GM21528 (cell line): Measurements from ENCODE around the gene LONRF2.

Experiments
- ATAC-seq: cut with Tn5 transposase; IDR thresholded peaks from one replicate; pipeline ENCODE4 v1.9.1; 2021; ENCODE audit warnings: mild to moderate bottlenecking, moderate library complexity; ENCODE audit not compliant: unreplicated experiment, low FRiP score

The LONRF2 gene

DNA sequence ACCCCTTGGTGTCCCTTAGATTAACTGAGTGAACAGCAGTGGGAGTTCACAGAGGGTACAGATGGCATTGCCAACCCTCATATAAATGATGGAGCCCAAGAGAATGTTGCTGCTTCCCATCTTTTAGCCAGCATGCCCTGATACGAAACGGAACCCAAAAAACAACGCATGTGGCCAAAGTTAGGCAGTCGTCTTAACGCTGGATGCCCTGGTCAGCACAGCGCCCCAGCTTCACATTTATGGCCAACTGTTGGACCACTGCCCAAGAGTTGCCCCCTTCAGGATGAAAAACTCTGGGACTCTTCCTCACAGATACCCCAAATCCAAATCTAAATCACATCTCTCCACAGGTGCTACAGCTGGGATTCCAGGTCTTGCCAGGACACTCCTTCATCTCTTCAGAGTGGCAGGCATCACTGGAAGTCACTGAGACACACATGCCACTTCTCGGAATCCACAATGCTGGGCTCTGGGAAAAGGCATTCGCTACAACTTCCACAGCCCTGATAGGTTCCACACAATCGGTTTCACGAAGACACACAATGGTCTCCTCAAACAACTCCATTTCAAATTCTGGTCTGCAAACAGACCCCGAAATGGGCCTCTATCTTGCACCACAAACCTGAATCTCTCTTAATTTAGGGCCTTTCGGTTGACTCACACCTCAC lies 44.6 kb downstream of the LONRF2 start:
- no peak for ATAC-seq

GRCh38 chr2:100276716-100277115 lies 45.6 kb downstream of the LONRF2 start:
- ATAC-seq = no peak

DNA sequence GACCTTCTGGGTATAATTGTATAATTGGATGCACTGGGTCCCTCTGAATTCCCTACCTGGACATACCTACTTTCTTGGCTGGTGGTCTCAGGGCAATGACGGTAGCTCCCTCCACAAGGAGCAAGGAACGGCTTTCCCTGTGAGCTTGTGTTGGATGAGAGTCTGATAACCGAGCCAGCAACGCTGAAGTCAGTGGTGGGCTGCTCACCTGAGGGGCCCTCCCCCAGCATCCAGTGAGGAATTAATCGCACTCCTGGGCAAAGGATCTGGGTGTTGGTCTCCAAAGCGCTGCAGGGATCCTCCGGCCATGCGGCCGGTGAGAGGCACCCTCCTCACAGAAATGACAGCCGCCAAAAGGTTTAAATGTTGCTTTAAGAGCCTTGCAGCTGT lies 47.1 kb downstream of the LONRF2 start:
- no peak for ATAC-seq

GRCh38 chr2:100274566-100275199 lies 47.6 kb downstream of the LONRF2 start:
- no peak for ATAC-seq

DNA sequence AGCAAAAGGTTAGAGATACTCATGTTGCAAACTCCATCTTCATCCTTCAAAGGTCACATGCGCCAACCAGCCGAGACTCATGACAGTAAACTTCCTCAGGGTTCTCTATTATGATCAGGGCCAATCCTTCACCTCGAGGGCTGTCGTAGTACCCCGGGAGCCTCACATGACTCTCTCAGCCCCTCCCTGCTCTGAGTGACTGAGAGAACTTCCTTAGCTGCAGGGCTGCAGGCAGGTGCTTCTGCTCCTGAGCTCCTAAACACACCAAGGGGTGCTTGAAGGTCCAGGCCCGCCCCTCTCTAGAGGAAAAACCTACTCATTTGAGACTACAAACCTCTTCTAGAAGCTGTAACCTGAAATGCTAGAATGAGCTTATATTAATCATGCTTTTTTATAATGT lies 48.2 kb downstream of the LONRF2 start:
- no peak for ATAC-seq

- ATAC-seq = no peak
These were observed 48.9 kb downstream of the LONRF2 start for GRCh38 chr2:100273387-100273786.

GRCh38 chr2:100272841-100273329 lies 49.4 kb downstream of the LONRF2 start:
- ATAC-seq = no peak

DNA sequence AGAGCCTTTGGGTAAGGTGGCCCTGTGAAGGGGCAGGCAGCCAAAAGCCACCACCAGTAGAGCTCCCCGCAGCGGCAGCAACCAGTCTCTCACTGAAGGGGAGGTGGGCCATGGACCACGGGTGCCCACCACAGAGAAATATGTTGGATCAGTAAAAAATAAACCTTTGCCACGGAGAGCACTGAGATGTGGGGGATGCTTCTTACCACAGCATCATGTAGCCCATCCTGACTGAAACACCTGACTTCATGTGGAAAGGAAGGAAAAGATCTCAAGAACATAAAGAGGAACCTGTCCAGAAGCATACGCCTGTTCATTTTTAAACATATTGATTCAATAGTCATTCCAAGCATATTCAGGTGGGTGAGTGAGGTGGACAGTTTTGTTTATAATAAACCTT lies 51.1 kb downstream of the LONRF2 start:
- no peak for ATAC-seq

DNA sequence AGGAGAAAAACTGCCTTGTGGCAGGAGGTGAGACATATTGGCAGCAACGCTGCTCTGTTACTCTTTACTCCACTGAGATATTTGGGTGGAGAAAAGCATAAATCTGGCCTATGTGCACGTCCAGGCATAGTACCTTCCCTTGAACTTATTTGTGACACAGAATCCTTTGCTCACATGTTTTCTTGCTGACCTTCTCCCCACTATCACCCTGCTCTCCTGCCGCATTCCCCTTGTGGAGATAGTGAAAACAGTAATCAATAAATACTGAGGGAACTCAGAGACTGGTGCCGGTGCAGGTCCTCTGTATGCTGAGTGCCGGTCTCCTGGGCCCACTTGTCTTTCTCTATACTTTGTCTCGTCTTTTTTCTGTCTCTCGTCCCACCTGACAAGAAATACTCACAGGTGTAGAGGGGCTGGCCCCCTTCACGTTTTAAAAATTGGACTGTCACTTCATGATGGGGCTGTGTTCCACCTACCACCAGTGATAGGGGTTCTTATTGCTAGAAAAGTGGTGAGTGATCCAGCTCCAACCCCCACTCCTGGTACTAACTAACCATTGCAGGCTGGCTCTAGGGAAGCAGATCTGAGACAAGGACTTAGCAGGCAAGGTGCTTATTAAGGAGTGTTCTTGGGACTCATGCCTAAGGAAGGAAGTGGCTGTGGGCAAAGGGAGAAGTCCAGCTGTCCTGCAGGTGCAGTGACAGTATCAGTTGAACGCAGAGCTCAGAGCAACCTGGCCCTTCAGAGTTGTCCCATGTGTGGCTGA lies 51.7 kb downstream of the LONRF2 start:
- ATAC-seq = no peak

- no peak for ATAC-seq
These were observed 52.4 kb downstream of the LONRF2 start for GRCh38 chr2:100269889-100270288.

- ATAC-seq = no peak
These were observed 53.3 kb downstream of the LONRF2 start for GRCh38 chr2:100268986-100269385.

DNA sequence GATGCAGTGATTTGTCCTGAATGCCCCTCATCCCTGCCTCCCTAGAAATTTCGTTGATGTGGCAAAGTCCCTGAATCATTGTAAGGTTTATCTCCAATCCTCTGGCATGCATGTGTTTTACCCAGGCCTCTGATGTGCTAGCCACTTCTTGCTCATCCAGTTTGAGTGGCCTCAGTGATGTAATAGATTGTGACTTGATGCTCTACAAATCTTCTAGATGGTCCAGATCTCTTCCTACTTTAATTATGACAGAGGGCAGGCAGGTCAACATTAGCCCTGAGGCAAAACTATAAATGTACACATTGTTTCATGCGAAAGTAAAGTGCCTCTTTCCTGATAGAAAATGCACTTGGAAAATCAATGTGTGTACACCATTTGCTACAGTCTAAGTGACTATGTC lies 54.5 kb downstream of the LONRF2 start:
- ATAC-seq = no peak

DNA sequence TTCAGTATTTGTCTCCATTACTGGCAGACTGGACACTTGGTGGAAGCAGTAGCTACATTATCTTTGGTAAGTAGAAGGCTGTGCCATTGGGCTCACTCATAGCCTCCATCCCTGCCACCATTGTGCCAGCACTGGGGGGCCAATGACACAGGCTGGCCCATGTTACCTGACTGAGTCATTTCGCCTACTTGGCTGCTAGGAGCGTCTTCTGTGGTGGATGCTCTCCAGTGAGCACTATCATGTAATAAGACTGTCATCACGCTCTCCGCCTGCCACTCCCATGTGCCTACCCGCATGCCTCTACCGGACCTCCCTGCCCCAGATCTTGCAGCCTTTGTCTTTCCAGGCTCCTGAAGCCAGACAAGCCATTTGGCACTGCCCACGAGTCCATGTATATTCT lies 56.2 kb downstream of the LONRF2 start:
- ATAC-seq = no peak

DNA sequence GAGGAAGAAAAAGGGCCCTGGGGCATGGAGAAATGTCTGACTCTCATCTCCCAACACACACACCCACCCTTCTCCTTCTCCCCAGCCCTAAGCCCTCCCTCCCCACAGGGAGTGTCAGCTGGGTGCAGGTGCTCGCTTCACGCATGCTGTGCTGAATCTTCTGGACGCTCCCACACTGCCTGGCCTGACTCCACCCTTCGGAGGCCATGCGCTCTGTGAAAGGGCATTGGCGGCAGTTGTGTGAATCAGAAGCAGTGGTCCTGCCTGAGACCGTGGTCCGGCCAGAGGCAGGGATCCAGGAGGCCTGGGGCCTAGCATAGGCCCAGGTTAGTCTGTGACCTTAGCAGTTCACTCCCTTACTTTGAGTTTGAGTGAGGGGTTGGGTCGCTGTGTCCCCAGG lies 57.1 kb downstream of the LONRF2 start:
- ATAC-seq = no peak

- ATAC-seq = no peak
These were observed 57.6 kb downstream of the LONRF2 start for GRCh38 chr2:100264651-100265050.

- no peak for ATAC-seq
These were observed 58.2 kb downstream of the LONRF2 start for GRCh38 chr2:100264121-100264520.

- no peak for ATAC-seq
These were observed 59.6 kb downstream of the LONRF2 start for GRCh38 chr2:100262555-100263320.

DNA sequence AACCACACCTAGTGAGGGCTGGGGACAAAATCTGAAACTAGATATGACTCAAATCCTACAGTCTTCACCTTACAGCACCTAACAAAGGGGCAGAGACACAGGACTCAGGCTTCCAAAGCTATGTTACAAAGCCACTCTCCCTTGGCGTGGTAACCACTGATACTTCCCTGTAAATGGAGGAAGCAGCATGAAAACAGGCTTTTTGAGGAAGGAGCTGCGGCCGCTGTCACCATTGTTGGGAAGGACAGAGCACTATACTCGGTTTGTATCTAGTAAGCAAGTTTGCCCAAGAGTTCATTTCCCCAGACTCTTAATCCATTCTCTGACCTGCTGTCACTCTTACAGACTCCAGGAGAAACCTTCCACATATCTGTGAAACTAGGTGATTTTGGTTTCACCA lies 60.3 kb downstream of the LONRF2 start:
- ATAC-seq = no peak

DNA sequence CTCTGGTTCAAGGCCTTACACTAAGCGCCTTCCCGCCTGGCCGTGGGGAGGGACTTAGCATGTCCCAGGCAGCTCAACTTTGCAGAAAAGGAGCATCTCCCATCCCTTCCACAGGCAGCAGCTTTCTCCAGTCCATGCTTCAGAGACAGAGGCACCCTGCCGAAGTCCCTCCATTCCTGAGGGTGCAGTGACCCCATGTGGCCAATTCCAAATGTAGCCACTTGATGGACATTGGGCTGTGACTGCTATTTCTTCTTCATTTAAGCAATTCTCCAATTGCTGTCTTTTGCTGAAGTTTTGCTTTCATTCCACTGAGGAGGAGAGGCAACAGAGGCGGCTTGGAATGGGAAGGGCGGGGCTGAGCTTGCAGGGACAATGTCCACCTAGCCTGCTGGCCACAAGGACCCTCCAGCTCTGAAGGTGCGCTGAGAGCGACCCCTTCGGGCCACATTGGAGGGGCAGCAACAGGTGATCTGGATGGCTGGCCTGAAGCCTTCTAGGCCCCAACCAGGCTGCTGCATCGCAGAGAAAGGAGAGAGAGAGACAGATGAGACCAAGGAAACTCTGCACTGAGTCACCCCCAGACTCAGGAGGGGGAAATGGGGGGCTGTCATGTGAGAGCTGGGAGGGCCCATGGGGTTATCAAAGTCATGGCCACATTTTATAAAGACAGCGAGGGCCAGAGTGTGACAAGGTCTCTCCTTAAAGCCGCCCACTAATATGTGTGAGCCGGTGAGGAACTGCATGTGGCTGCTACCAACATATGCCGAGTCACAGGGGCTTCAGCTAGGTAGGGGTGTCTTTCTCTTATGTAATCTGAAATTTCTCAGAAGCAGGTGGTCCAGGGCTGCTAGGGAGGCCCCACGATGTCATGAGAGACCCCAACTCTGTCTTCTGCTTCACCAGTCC lies 61.3 kb downstream of the LONRF2 start:
- ATAC-seq = no peak

DNA sequence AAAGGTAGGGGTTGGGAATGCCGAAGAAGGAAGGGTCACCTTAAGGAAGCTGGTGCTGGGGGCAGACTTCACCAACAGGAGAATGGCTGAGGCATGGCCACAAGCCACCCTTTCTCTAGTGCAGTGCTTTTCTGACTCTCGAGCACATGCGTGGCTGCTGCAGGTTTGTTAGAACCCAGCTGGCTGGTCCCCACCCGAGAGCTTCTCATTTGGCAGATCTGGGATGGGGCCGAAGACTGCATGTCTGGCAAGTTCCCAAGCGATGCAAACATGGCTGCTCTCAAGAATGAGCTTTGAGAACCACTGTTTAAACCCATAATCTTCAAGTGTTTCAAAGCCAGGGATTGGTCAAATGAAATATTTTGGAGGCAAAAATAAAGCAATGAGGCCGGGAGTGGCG lies 63.2 kb downstream of the LONRF2 start:
- no peak for ATAC-seq
